Measurements from ENCODE around the gene CDK17.

CDK17 gene

DNA sequence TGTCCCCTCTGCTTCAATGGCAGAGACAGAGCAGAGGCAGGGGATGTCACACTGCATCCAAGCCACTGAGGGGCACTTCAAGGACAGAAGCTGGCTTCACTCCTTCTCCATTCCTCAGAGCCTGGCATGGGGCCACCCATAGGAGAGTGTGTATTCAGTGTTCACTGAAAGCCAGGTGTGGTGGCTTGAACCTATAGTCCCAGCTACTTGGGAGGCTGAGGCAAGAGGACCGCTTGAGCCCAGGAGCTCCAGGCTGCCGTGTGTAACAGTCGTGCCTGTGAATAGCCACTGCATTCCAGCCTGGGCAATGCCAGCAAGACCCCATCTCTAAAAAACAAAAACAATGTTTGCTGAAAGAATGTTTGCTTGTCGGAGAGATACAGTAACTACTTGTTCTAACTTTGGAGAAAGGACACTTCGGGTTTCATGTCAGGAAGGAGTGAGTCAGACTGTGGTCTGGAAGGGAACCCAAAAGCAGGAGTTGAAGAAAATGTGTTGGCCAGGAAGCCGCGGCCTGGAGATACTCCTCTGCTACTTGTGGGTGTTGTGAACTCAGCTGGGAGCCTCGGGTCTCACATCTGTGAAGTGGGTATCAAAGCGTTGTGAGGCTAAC lies 162.7 kb downstream of the CDK17 start:
- no peaks in the 10 kb centered on the region for H3K9me3 ChIP-seq (ENCODE audit: insufficient read depth, low read length)
- peaks cover 4% of the 10 kb centered on the region for H3K4me1 ChIP-seq (ENCODE audit: insufficient read depth, insufficient read length)
- no peaks in the 10 kb centered on the region for H3K27me3 ChIP-seq (ENCODE audit: insufficient read depth, insufficient read length)
- no peak overlapping the region for H3K9ac ChIP-seq (ENCODE audit: insufficient read length, low read depth)
- TF ChIP-seq YY1 (IDR thresholded peaks at IDR 0.05; ENCODE audit: insufficient read depth, insufficient read length) (no peak), SUZ12 (IDR thresholded peaks at IDR 0.05; ENCODE audit: extremely low read depth, insufficient read depth, insufficient read length) (no peak), ZNF274 (IDR thresholded peaks at IDR 0.05; ENCODE audit: low read depth, low read length) (no peak)
- DNase-seq (ENCODE audit: low read depth, low spot score): no peak
- H3K4me3 ChIP-seq (ENCODE audit: insufficient read length, low read depth): no peak overlapping the region
- H3K36me3 ChIP-seq (ENCODE audit: insufficient read depth, insufficient read length, low read length): peaks cover 76% of the 10 kb centered on the region

DNA sequence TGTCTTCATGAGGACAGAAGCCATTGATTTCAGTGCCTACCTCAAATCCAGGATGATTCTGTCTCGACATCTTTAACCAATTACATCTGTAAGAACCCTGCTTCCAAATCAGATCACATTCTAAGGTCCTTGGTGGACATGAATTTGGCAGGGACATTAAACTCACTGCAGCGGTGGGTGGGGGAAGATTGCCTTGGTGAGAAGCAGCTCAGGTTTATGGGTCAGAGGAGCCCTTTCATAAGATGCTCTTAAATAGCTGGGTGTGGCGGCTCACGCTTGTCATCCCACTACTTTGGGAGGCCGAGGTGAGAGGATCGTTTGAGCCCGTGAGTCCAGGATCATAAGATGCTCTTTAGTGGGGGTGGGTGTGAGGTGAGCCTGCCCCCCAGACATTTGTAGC lies 163.2 kb downstream of the CDK17 start:
- H3K9me3 ChIP-seq (ENCODE audit: insufficient read depth, low read length): no peaks in the 10 kb centered on the region
- TF ChIP-seq YY1 (IDR thresholded peaks at IDR 0.05; ENCODE audit: insufficient read depth, insufficient read length): no peak
- TF ChIP-seq SUZ12 (IDR thresholded peaks at IDR 0.05; ENCODE audit: extremely low read depth, insufficient read depth, insufficient read length): no peak
- TF ChIP-seq ZNF274 (IDR thresholded peaks at IDR 0.05; ENCODE audit: low read depth, low read length): no peak
- DNase-seq (ENCODE audit: low read depth, low spot score): no peak

DNA sequence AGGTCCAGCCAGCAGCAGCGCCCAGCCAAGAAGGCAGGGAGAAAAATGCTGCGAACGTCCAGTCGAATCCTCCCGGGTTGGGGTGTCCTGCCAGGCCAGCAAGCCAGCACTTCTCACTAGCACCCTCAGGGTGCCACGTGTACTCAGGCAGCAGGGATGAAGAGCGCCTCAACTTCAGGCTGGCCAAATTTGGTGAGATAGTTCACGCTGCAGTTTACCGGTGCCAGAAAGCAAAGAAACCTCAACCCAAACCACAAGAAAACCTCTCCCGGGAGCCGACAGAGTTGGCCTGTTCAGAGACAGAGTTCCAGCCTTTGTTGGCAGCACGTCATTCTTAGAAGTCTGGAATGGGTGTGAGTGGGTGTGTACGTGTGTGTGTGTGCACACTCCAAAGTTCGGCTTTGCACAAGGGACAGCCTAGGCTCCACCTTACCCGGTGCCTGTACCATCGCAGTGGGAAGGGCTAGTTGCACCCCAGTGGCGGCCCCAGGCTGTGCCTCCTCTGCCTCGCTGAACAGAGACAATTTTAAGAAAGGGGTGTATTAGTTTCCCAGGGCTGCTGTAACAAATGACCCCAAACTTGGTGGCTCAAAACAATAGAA lies 163.9 kb downstream of the CDK17 start:
- Histone ChIP-seq H3K27me3 (ENCODE audit: insufficient read depth, insufficient read length) (no peaks in the 10 kb centered on the region), H3K4me3 (ENCODE audit: insufficient read length, low read depth) (no peak overlapping the region), H3K4me1 (ENCODE audit: insufficient read depth, insufficient read length) (peaks cover 4% of the 10 kb centered on the region), H3K9me3 (ENCODE audit: insufficient read depth, low read length) (no peaks in the 10 kb centered on the region), H3K9ac (ENCODE audit: insufficient read length, low read depth) (no peak overlapping the region), H3K36me3 (ENCODE audit: insufficient read depth, insufficient read length, low read length) (peaks cover 71% of the 10 kb centered on the region)
- no peak for DNase-seq (ENCODE audit: low read depth, low spot score)
- no peak for TF ChIP-seq YY1 (IDR thresholded peaks at IDR 0.05; ENCODE audit: insufficient read depth, insufficient read length)
- no peak for TF ChIP-seq SUZ12 (IDR thresholded peaks at IDR 0.05; ENCODE audit: extremely low read depth, insufficient read depth, insufficient read length)
- no peak for TF ChIP-seq ZNF274 (IDR thresholded peaks at IDR 0.05; ENCODE audit: low read depth, low read length)

More for the DNA sequence above, 163.2 kb downstream of the CDK17 start:
- Histone ChIP-seq H3K4me1 (ENCODE audit: insufficient read depth, insufficient read length) (peaks cover 4% of the 10 kb centered on the region), H3K36me3 (ENCODE audit: insufficient read depth, insufficient read length, low read length) (peaks cover 73% of the 10 kb centered on the region), H3K9ac (ENCODE audit: insufficient read length, low read depth) (no peak overlapping the region), H3K27me3 (ENCODE audit: insufficient read depth, insufficient read length) (no peaks in the 10 kb centered on the region), H3K4me3 (ENCODE audit: insufficient read length, low read depth) (no peak overlapping the region)

DNA sequence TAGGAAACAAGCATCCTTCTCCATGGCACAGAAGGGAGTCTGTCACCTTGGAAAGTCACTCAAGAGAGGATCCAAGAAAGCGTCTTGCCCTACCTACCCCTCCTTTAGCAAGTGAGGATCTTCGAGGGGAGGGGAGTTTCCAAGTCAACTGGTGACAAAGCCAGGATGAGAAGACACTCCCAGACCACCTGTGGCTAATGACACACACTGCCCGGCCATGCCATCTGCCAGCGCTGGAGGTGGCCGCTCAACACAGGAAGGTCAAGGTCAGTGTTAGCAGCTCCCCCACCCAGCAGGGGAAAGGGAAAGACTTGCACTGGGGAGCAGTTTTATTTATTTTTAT lies 164.8 kb downstream of the CDK17 start:
- Histone ChIP-seq H3K9ac (ENCODE audit: insufficient read length, low read depth) (no peak overlapping the region), H3K36me3 (ENCODE audit: insufficient read depth, insufficient read length, low read length) (peaks cover 68% of the 10 kb centered on the region), H3K9me3 (ENCODE audit: insufficient read depth, low read length) (no peaks in the 10 kb centered on the region), H3K27me3 (ENCODE audit: insufficient read depth, insufficient read length) (no peaks in the 10 kb centered on the region), H3K4me3 (ENCODE audit: insufficient read length, low read depth) (no peak overlapping the region), H3K4me1 (ENCODE audit: insufficient read depth, insufficient read length) (peaks cover 4% of the 10 kb centered on the region)
- no peak for TF ChIP-seq SUZ12 (IDR thresholded peaks at IDR 0.05; ENCODE audit: extremely low read depth, insufficient read depth, insufficient read length)
- TF ChIP-seq YY1 (IDR thresholded peaks at IDR 0.05; ENCODE audit: insufficient read depth, insufficient read length): no peak
- no peak for TF ChIP-seq ZNF274 (IDR thresholded peaks at IDR 0.05; ENCODE audit: low read depth, low read length)
- no peak for DNase-seq (ENCODE audit: low read depth, low spot score)

DNA sequence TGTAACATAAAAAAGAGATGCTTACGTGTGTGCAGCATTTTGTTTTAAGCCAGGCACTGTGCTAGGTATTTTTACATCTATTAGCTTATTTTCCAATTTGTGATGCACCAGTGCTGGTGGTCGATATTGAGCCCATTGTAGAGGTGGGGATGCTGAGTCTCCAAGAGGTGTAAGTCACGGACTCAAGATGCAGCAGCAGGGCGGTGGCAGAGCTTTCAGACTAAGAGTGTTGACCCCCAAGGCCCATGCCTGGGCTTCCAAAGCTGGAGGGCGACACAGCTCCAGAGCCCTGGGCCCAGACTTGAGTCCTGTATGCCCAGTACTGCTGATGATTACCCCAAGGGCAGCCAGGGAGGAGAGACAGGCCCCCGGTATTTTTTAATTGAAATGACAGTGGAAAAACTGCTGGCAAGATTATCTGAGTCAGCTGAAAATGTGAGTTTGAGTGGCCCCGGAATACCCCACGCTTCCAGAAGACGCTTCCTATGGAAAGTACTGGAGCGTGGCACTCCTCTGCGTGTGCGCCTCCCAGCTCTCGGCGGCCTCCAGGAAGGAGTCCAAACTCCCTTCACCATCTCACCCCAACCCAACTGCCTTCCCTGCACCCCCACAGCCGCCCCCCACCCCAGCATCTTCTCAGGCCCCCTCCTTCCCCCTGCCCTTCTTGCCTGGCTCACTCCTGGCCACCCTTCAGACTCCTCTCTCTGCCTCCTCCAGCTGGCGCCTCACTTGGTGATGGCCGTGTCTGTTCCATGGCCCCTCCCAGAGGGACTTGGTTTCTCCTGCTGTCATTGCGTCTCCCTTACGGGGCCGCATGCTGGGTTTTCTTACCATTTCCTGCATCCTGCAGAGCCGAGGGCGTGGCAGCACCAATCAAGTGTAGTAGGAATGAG lies 165.4 kb downstream of the CDK17 start:
- TF ChIP-seq YY1 (IDR thresholded peaks at IDR 0.05; ENCODE audit: insufficient read depth, insufficient read length) (no peak), SUZ12 (IDR thresholded peaks at IDR 0.05; ENCODE audit: extremely low read depth, insufficient read depth, insufficient read length) (no peak), ZNF274 (IDR thresholded peaks at IDR 0.05; ENCODE audit: low read depth, low read length) (no peak)
- Histone ChIP-seq H3K36me3 (ENCODE audit: insufficient read depth, insufficient read length, low read length) (peaks cover 68% of the 10 kb centered on the region), H3K9ac (ENCODE audit: insufficient read length, low read depth) (no peak overlapping the region), H3K9me3 (ENCODE audit: insufficient read depth, low read length) (no peaks in the 10 kb centered on the region), H3K4me1 (ENCODE audit: insufficient read depth, insufficient read length) (peaks cover 4% of the 10 kb centered on the region), H3K4me3 (ENCODE audit: insufficient read length, low read depth) (no peak overlapping the region), H3K27me3 (ENCODE audit: insufficient read depth, insufficient read length) (no peaks in the 10 kb centered on the region)
- no peak for DNase-seq (ENCODE audit: low read depth, low spot score)

DNA sequence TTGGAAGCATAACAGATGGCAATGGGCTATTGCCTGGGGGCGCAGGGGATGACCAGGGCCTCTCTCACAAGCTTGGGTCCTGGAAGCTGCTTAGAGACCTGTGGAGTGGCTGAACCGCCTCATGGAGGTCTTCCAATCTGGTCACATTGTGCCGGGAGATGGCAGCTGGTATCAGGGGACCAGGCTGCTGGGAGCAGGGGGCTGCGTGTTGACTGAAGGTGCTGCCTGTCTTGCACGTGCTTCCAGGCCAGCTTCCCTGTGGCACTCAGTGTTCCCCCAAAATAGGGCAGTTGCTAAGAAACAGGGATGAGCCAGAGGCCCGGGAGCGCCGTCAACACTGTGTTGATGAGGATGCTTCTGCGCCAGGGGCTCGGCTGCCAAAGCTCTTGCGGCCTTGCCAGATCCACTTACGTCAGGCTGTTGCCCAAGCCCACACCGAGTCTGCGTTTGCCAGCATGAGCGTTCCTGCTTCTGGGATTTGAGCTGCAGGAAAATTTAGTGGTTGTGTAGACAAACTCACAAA lies 166.2 kb downstream of the CDK17 start:
- no peak for DNase-seq (ENCODE audit: low read depth, low spot score)
- Histone ChIP-seq H3K4me1 (ENCODE audit: insufficient read depth, insufficient read length) (no peaks in the 10 kb centered on the region), H3K9ac (ENCODE audit: insufficient read length, low read depth) (no peak overlapping the region), H3K36me3 (ENCODE audit: insufficient read depth, insufficient read length, low read length) (peaks cover 68% of the 10 kb centered on the region), H3K27me3 (ENCODE audit: insufficient read depth, insufficient read length) (no peaks in the 10 kb centered on the region), H3K9me3 (ENCODE audit: insufficient read depth, low read length) (no peaks in the 10 kb centered on the region), H3K4me3 (ENCODE audit: insufficient read length, low read depth) (no peak overlapping the region)
- TF ChIP-seq ZNF274 (IDR thresholded peaks at IDR 0.05; ENCODE audit: low read depth, low read length): no peak
- no peak for TF ChIP-seq YY1 (IDR thresholded peaks at IDR 0.05; ENCODE audit: insufficient read depth, insufficient read length)

DNA sequence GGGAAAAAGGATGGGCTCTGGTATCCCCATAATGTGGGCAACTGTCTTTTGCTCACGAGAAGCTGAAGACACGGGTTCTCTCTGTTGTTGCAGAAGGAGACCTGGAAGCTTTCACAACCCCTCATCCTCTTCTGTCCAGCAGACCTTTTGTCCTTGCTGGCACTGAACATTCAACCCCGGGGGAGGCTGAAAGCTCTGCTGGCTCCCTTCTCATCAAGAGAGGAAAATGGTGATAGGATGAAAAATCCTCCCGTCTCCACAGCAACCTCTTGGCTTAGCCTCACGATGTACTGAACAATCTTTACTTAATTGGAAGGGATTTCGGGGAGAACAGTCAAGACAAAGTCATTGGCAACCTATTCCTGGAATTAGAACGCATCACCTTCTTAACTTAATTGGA lies 167.1 kb downstream of the CDK17 start:
- H3K9ac ChIP-seq (ENCODE audit: insufficient read length, low read depth): no peak overlapping the region
- TF ChIP-seq SUZ12 (IDR thresholded peaks at IDR 0.05; ENCODE audit: extremely low read depth, insufficient read depth, insufficient read length) (no peak), YY1 (IDR thresholded peaks at IDR 0.05; ENCODE audit: insufficient read depth, insufficient read length) (no peak), ZNF274 (IDR thresholded peaks at IDR 0.05; ENCODE audit: low read depth, low read length) (no peak)
- peaks cover 69% of the 10 kb centered on the region for H3K36me3 ChIP-seq (ENCODE audit: insufficient read depth, insufficient read length, low read length)
- no peaks in the 10 kb centered on the region for H3K9me3 ChIP-seq (ENCODE audit: insufficient read depth, low read length)
- H3K4me1 ChIP-seq (ENCODE audit: insufficient read depth, insufficient read length): no peaks in the 10 kb centered on the region
- no peak overlapping the region for H3K4me3 ChIP-seq (ENCODE audit: insufficient read length, low read depth)
- no peak for DNase-seq (ENCODE audit: low read depth, low spot score)
- no peaks in the 10 kb centered on the region for H3K27me3 ChIP-seq (ENCODE audit: insufficient read depth, insufficient read length)

All from NT2/D1 (cell line).